Transverse colon (tissue), 4 donors: ENCODE data around the gene NAE1. TPM values are rescaled to one million over a fixed set of nuclear protein-coding genes. Genes with fewer than 3 reads are reported as not detected.

ENCODE experiments used
- DNase-seq: peaks from one replicate; pipeline ENCODE4 v3.0.0-alpha.2; 2019
- H3K27ac ChIP-seq, 4 donors: fragments of 200-600 bp; sonication (generic); 2 replicates each; pipeline ENCODE4 v1.5.1; 2016 to 2018; ENCODE audit warnings: inconsistent platforms in 4 of 4
- H3K27me3 ChIP-seq: fragments of 200-600 bp; sonication (generic); 2 replicates; pipeline ENCODE4 v1.5.1; 2017; ENCODE audit warnings: inconsistent platforms
- H3K36me3 ChIP-seq, 4 donors: fragments of 200-600 bp; sonication (generic); 2 replicates each; pipeline ENCODE4 v1.5.1; 2017 to 2019; ENCODE audit warnings: inconsistent platforms in 4 of 4
- H3K4me1 ChIP-seq, 4 donors: fragments of 200-600 bp; sonication (generic); 2 replicates each; pipeline ENCODE4 v1.5.1; 2017 to 2020; ENCODE audit warnings: inconsistent platforms in 4 of 4
- H3K4me3 ChIP-seq, 4 donors: fragments of 200-600 bp; sonication (generic); 1 replicate in 1 of 4; 2 replicates in 3 of 4; pipeline versions ENCODE4 v1.5.1 to v1.6.1; 2017 to 2019; ENCODE audit warnings: inconsistent platforms in 4 of 4
- H3K9me3 ChIP-seq, 2 donors: fragments of 200-600 bp; sonication (generic); 2 replicates each; pipeline ENCODE4 v1.5.1; 2017 to 2019; ENCODE audit warnings: inconsistent platforms in 2 of 2
- CTCF ChIP-seq, 5 experiments: fragments of 200-600 bp in 3 of 5; fragments of 450-650 bp in 2 of 5; sonication (generic) in 3 of 5; IDR thresholded peaks; 1 replicate in 2 of 5; 2 replicates in 3 of 5; pipeline ENCODE4 v1.5.1; 2016 to 2017; ENCODE audit warnings: antibody characterized with exemption in 5 of 5, inconsistent platforms in 3 of 5, mild to moderate bottlenecking in 2 of 5, moderate library complexity in 1 of 5
- EP300 ChIP-seq: sonication (generic); formaldehyde crosslinking; IDR thresholded peaks from one replicate; pipeline ENCODE4 v1.6.1; 2017; ENCODE audit warnings: antibody characterized with exemption, low read depth
- POLR2A ChIP-seq: fragments of 450-650 bp; IDR thresholded peaks from one replicate; pipeline ENCODE4 v1.6.1; 2016; ENCODE audit warnings: antibody characterized with exemption, mild to moderate bottlenecking, moderate library complexity
- POLR2AphosphoS5 ChIP-seq, 3 donors: sonication (generic); formaldehyde crosslinking; IDR thresholded peaks; one replicate each; pipeline ENCODE4 v1.6.1; 2016; ENCODE audit warnings: antibody characterized with exemption in 3 of 3
- WGBS, 2 donors: methylation state at CpG; one replicate each; pipeline ENCODE4 v1.1.5; 2018; ENCODE audit warnings: low coverage in 1 of 2; 5-methylcytosine and 5-hydroxymethylcytosine counted together
- in situ Hi-C, 4 donors: fragments of 200-750 bp; cut with MboI; loops; one replicate each; pipeline versions ENCODE4 v1.15.0 to v1.15.1; 2017; ENCODE audit warnings: low sequenced_read_pairs in 3 of 4, low pct_ligation_motif_present in 1 of 4, low pct_unique_long_range_greater_than_20kb in 1 of 4
- intact Hi-C: fragments of 100-400 bp; cut with DNase I; formaldehyde crosslinking; loops from one replicate; pipeline ENCODE4 v1.15.1; 2023; ENCODE audit warnings: low total_unique reads
- total RNA-seq, 4 donors: library from RNA; depleted of rRNA; stranded (reverse); fragments of >200 nt; gene quantifications; one replicate each; pipeline ENCODE4 v1.1.0, GENCODE V29; 2016

Gene NAE1
- total RNA-seq, 4 donors from 2014 or later, result 25.3 to 45.1 (median 32.1) TPM

GRCh38 chr16:66869424-66869823 is 38.6 kb upstream of the NAE1 start:
- Histone ChIP-seq H3K4me1 (peaks cover 7 to 36% (median 26%) of the 10 kb centered on the region in 4 donors), H3K27me3 (no peaks in the 10 kb centered on the region), H3K9me3 (no peaks in the 10 kb centered on the region), H3K36me3 (no peaks in the 10 kb centered on the region), H3K4me3 (no peak overlapping the region), H3K27ac (no peak overlapping the region)
- TF ChIP-seq POLR2AphosphoS5 (IDR thresholded peaks at IDR 0.05) (no peak), CTCF (IDR thresholded peaks at IDR 0.05) (no peak), EP300 (no peak), POLR2A (no peak)
- DNase-seq, result no peak
- in situ Hi-C loops, result loop anchor here (25.0 kb wide), 1 partner anchor 457 kb away; no protein-coding TSS in a partner anchor
- 93% methylated on average over 1 of the region's 1 CpG; no CpG with 5 or more reads in 1 of the 2 donors for WGBS, 2 donors
- intact Hi-C loops, result loop anchor here (5.0 to 10.0 kb wide), 2 partner anchors 145 to 262 kb away; no protein-coding TSS in a partner anchor

- Histone ChIP-seq H3K4me1 (peaks cover 0 to 3% (median 2%) of the 10 kb centered on the region in 4 donors), H3K36me3 (no peaks in the 10 kb centered on the region), H3K27ac (no peak overlapping the region), H3K27me3 (no peaks in the 10 kb centered on the region), H3K9me3 (no peaks in the 10 kb centered on the region), H3K4me3 (no peak overlapping the region)
- intact Hi-C loops (loop anchor here (10.0 kb wide), 1 partner anchor 139 kb away; no protein-coding TSS in a partner anchor), in situ Hi-C loops (loop anchor here (25.0 kb wide), 1 partner anchor 451 kb away; no protein-coding TSS in a partner anchor)
- DNase-seq, result no peak
- TF ChIP-seq POLR2AphosphoS5 (IDR thresholded peaks at IDR 0.05), result no peak
- no peak for TF ChIP-seq CTCF (IDR thresholded peaks at IDR 0.05)
- no peak for TF ChIP-seq EP300
- TF ChIP-seq POLR2A, result no peak
These were observed 32.9 kb upstream of the NAE1 start for GRCh38 chr16:66863707-66864106.

- TF ChIP-seq CTCF (IDR thresholded peaks at IDR 0.05) (no peak), EP300 (no peak), POLR2AphosphoS5 (IDR thresholded peaks at IDR 0.05) (no peak), POLR2A (no peak)
- DNase-seq, result no peak
- 86 to 100% methylated on average over 1 to 8 of the region's 8 CpGs for WGBS, 2 donors
- H3K4me1 ChIP-seq, result peaks cover 0 to 3% (median 0%) of the 10 kb centered on the region in 4 donors
- H3K9me3 ChIP-seq, result no peaks in the 10 kb centered on the region
- no peak overlapping the region for H3K27ac ChIP-seq
- no peaks in the 10 kb centered on the region for H3K27me3 ChIP-seq
- H3K36me3 ChIP-seq, result no peaks in the 10 kb centered on the region
- H3K4me3 ChIP-seq, result no peak overlapping the region
- in situ Hi-C loops (loop anchor here (25.0 kb wide), 1 partner anchor 450 kb away; no protein-coding TSS in a partner anchor), intact Hi-C loops (loop anchor here (10.0 kb wide), 1 partner anchor 137 kb away; no protein-coding TSS in a partner anchor)
These were observed 31.3 kb upstream of the NAE1 start for GRCh38 chr16:66862023-66862520.

GRCh38 chr16:66859397-66860068 is 28.8 kb upstream of the NAE1 start:
- peaks cover 0 to 3% (median 0%) of the 10 kb centered on the region in 4 donors for H3K4me1 ChIP-seq
- H3K27ac ChIP-seq, result no peak overlapping the region
- H3K27me3 ChIP-seq, result no peaks in the 10 kb centered on the region
- no peak overlapping the region for H3K4me3 ChIP-seq
- H3K9me3 ChIP-seq, result no peaks in the 10 kb centered on the region
- no peak for TF ChIP-seq EP300
- TF ChIP-seq CTCF (IDR thresholded peaks at IDR 0.05), result no peak
- TF ChIP-seq POLR2A, result no peak
- TF ChIP-seq POLR2AphosphoS5 (IDR thresholded peaks at IDR 0.05), result no peak
- in situ Hi-C loops, result loop anchor here (25.0 kb wide), 1 partner anchor 447 kb away; no protein-coding TSS in a partner anchor
- DNase-seq, result no peak
- H3K36me3 ChIP-seq, result no peaks in the 10 kb centered on the region
- 88% methylated on average over 3 of the region's 3 CpGs; no CpG with 5 or more reads in 1 of the 2 donors for WGBS, 2 donors
- intact Hi-C loops, result loop anchor here (10.0 kb wide), 1 partner anchor 135 kb away; no protein-coding TSS in a partner anchor
